A549 treated with CORT108297 at 1 μM for 4 hours (cell line): Measurements from ENCODE around the gene TFR2. TPM values are rescaled to one million over a fixed set of nuclear protein-coding genes. Genes with fewer than 3 reads are reported as not detected.

ENCODE experiments used
- total RNA-seq: library from RNA; stranded (reverse); fragments of 200-300 nt; extraction: Qiagen RNA extraction; gene quantifications from 5 replicates; pipeline ENCODE4 v1.2.3, GENCODE V29; 2022

TFR2 gene
- 1.9 to 3.4 TPM (median 2.8 TPM) in 5 replicates for total RNA-seq

GRCh38 chr7:100641463-100641859, at the start of gene TFR2:
Gene TFR2 (minus strand): TSS chr7:100641552. CDS start chr7:100641509, 43 bp downstream.

GRCh38 chr7:100673302-100673941, 32.1 kb upstream of the TFR2 start, which contains the start of gene GNB2:
Gene GNB2 (plus strand): TSS chr7:100673740. CDS start chr7:100676266, 2,526 bp downstream.

GRCh38 chr7:100655908-100656674, 14.7 kb upstream of the TFR2 start, which contains the start of gene ACTL6B:
Gene ACTL6B (minus strand): TSS chr7:100656448. CDS start chr7:100656354, 94 bp downstream.

GRCh38 chr7:100611983-100612729, 29.2 kb downstream of the TFR2 start, which contains the start of gene MOSPD3:
Gene MOSPD3 (plus strand): TSS chr7:100612540. CDS start chr7:100612792, 252 bp downstream.

GRCh38 chr7:100586266-100587025, 54.9 kb downstream of the TFR2 start, which contains the start of gene FBXO24:
Gene FBXO24 (plus strand): TSS chr7:100586328. CDS start chr7:100586626, 298 bp downstream.

GRCh38 chr7:100585511-100586265, 55.7 kb downstream of the TFR2 start, which contains the start of gene LRCH4:
Gene LRCH4 (minus strand): TSS chr7:100586129. CDS start chr7:100586100, 29 bp downstream.

GRCh38 chr7:100573691-100574361, 67.5 kb downstream of the TFR2 start, which contains the start of gene SAP25:
Gene SAP25 (minus strand): TSS chr7:100573900. CDS start chr7:100573742, 158 bp downstream.

Other genes with a start within 250 kb of the TFR2 start
- gene ZCWPW1, start 212.8 kb downstream of the TFR2 start, total RNA-seq = 1.1 to 1.6 TPM (median 1.3 TPM) in 5 replicates
- gene MEPCE, start 211.7 kb downstream of the TFR2 start, total RNA-seq = 33.1 to 47.3 TPM (median 43.7 TPM) in 5 replicates
- 33.7 to 59.4 TPM (median 58.3 TPM) in 5 replicates for gene PPP1R35, start 205.1 kb downstream of the TFR2 start, total RNA-seq
- gene SPACDR, start 177.3 kb downstream of the TFR2 start, total RNA-seq = 0.51 to 0.72 TPM (median 0.68 TPM) in 5 replicates
- 33.9 to 43.3 TPM (median 41.9 TPM) in 5 replicates for gene TSC22D4, start 162.3 kb downstream of the TFR2 start, total RNA-seq
- gene NYAP1, start 157.6 kb downstream of the TFR2 start, total RNA-seq = 1.5 to 2.4 TPM (median 2.3 TPM) in 5 replicates
- 10.6 to 23.5 TPM (median 19.8 TPM) in 5 replicates for gene AGFG2, start 102.3 kb downstream of the TFR2 start, total RNA-seq
- gene SAP25, start 67.7 kb downstream of the TFR2 start, total RNA-seq = 0.50 to 1.3 TPM (median 0.55 TPM) in 5 replicates
- gene LRCH4, start 55.4 kb downstream of the TFR2 start, total RNA-seq = 11.1 to 17.7 TPM (median 16.0 TPM) in 5 replicates
- 0.15 to 0.23 TPM (median 0.21 TPM) in 5 replicates for gene FBXO24, start 55.2 kb downstream of the TFR2 start, total RNA-seq
- gene PCOLCE, start 39.2 kb downstream of the TFR2 start, total RNA-seq = 7.2 to 12.0 TPM (median 10.4 TPM) in 5 replicates
- 16.0 to 21.7 TPM (median 20.6 TPM) in 5 replicates for gene MOSPD3, start 29.0 kb downstream of the TFR2 start, total RNA-seq
- gene ACTL6B, start 14.9 kb upstream of the TFR2 start, total RNA-seq = not detected in 5 replicates
- 168 to 270 TPM (median 258 TPM) in 5 replicates for gene GNB2, start 32.2 kb upstream of the TFR2 start, total RNA-seq
- gene GIGYF1, start 52.7 kb upstream of the TFR2 start, total RNA-seq = 11.9 to 22.9 TPM (median 22.7 TPM) in 5 replicates
- 77.9 to 104 TPM (median 98.3 TPM) in 5 replicates for gene POP7, start 64.6 kb upstream of the TFR2 start, total RNA-seq
- not detected in 5 replicates for gene EPO, start 78.9 kb upstream of the TFR2 start, total RNA-seq
- not detected in 5 replicates for gene ZAN, start 92.0 kb upstream of the TFR2 start, total RNA-seq
- gene EPHB4, start 186.0 kb upstream of the TFR2 start, total RNA-seq = 39.2 to 47.9 TPM (median 46.5 TPM) in 5 replicates
- 11.7 to 18.4 TPM (median 16.6 TPM) in 5 replicates for gene SLC12A9, start 211.2 kb upstream of the TFR2 start, total RNA-seq
- 44.2 to 63.5 TPM (median 57.8 TPM) in 5 replicates for gene TRIP6, start 225.8 kb upstream of the TFR2 start, total RNA-seq
- gene SRRT, start 233.6 kb upstream of the TFR2 start, total RNA-seq = 125 to 149 TPM (median 146 TPM) in 5 replicates
- gene UFSP1, start 248.2 kb upstream of the TFR2 start, total RNA-seq = 3.7 to 7.5 TPM (median 5.2 TPM) in 5 replicates